ENCODE results near the gene JAZF1.

GRCh38 chr7:28219793-28220192 lies 39.2 kb upstream of the JAZF1 start:
- TF ChIP-seq, protein P1, sequence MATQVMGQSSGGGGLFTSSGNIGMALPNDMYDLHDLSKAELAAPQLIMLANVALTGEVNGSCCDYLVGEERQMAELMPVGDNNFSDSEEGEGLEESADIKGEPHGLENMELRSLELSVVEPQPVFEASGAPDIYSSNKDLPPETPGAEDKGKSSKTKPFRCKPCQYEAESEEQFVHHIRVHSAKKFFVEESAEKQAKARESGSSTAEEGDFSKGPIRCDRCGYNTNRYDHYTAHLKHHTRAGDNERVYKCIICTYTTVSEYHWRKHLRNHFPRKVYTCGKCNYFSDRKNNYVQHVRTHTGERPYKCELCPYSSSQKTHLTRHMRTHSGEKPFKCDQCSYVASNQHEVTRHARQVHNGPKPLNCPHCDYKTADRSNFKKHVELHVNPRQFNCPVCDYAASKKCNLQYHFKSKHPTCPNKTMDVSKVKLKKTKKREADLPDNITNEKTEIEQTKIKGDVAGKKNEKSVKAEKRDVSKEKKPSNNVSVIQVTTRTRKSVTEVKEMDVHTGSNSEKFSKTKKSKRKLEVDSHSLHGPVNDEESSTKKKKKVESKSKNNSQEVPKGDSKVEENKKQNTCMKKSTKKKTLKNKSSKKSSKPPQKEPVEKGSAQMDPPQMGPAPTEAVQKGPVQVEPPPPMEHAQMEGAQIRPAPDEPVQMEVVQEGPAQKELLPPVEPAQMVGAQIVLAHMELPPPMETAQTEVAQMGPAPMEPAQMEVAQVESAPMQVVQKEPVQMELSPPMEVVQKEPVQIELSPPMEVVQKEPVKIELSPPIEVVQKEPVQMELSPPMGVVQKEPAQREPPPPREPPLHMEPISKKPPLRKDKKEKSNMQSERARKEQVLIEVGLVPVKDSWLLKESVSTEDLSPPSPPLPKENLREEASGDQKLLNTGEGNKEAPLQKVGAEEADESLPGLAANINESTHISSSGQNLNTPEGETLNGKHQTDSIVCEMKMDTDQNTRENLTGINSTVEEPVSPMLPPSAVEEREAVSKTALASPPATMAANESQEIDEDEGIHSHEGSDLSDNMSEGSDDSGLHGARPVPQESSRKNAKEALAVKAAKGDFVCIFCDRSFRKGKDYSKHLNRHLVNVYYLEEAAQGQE (IDR thresholded peaks at IDR 0.05; ENCODE audit: low read depth) = no peak
- no peak for TF ChIP-seq CREB1 (IDR thresholded peaks at IDR 0.05; ENCODE audit: low read depth)
- no peak for TF ChIP-seq TEAD4 (IDR thresholded peaks at IDR 0.05)
- TF ChIP-seq CEBPB (IDR thresholded peaks at IDR 0.05) = no peak
- TF ChIP-seq NFIC (IDR thresholded peaks at IDR 0.05) = no peak
- no peak for TF ChIP-seq MAX (IDR thresholded peaks at IDR 0.05)
- no peak for TF ChIP-seq EP300 (IDR thresholded peaks at IDR 0.05; ENCODE audit: borderline replicate concordance)
